A549 (cell line): Measurements from ENCODE around the gene PDXK. TPM values are rescaled to one million over a fixed set of nuclear protein-coding genes. Genes with fewer than 3 reads are reported as not detected.
A peak's percentile ranks its signal among the peaks of the same experiment; 100 is the strongest.

Source experiments
- ATAC-seq, 2 experiments: fragments of 200-7000 bp in 1 of 2; fragments of >200 bp in 1 of 2; cut with Nextera tagmentation in 1 of 2; cut with Tn5 transposase in 1 of 2; 3 replicates each; pipeline versions ENCODE4 v1.8.0 to v1.9.1; 2018 to 2020; ENCODE audit warnings: mild to moderate bottlenecking in 1 of 2, moderate library complexity in 1 of 2
- CTCF ChIA-PET: fragments of 300-600 bp; sonication (Branson Sonifier 250); formaldehyde crosslinking; extraction: SDS; loops from one replicate; lab custom pipeline; 2021; ENCODE audit warnings: antibody characterized with exemption, inconsistent platforms; lab: Yijun Ruan, JAX
- POLR2A ChIA-PET: fragments of 350-600 bp; formaldehyde crosslinking; extraction: SDS; loops from one replicate; lab custom pipeline; 2021; ENCODE audit warnings: antibody characterized with exemption, inconsistent platforms; lab: Yijun Ruan, JAX
- DNase-seq, 2 experiments: peaks; one replicate each; pipeline versions ENCODE4 v3.0.0 to v3.0.0-alpha.2; 2011 to 2016; ENCODE audit warnings: low read depth in 1 of 2, low spot score in 1 of 2
- FAIRE-seq: peaks from 2 replicates; lab custom pipeline; 2011; peaks lifted over from hg19 to GRCh38; lab: Jason Lieb, UNC
- H3K27ac ChIP-seq, 2 experiments: fragments of >200 bp; sonication (Bioruptor Twin); formaldehyde crosslinking; 3 replicates each; pipeline ENCODE4 v1.5.1; 2016 to 2017
- H3K4me1 ChIP-seq: fragments of >200 bp; sonication (Bioruptor Twin); formaldehyde crosslinking; 3 replicates; pipeline ENCODE4 v1.6.1; 2016
- H3K4me2 ChIP-seq: fragments of >200 bp; sonication (Bioruptor Twin); formaldehyde crosslinking; 3 replicates; pipeline ENCODE4 v1.6.1; 2016
- H3K4me3 ChIP-seq: fragments of >200 bp; sonication (Bioruptor Twin); formaldehyde crosslinking; 3 replicates; pipeline ENCODE4 v1.5.1; 2016
- H3K9me3 ChIP-seq: fragments of >200 bp; sonication (Bioruptor Twin); formaldehyde crosslinking; 3 replicates; pipeline ENCODE4 v1.6.1; 2016
- CBX8 ChIP-seq: fragments of 200-600 bp; sonication (generic); IDR thresholded peaks from 2 replicates; pipeline ENCODE4 v1.6.1; 2016
- EHF ChIP-seq: fragments of 250-450 bp; sonication (Bioruptor Pico); IDR thresholded peaks from 2 replicates; pipeline ENCODE4 v1.5.0; 2020; ENCODE audit warnings: mild to moderate bottlenecking
- EHMT2 ChIP-seq: fragments of 200-600 bp; sonication (generic); IDR thresholded peaks from 2 replicates; pipeline ENCODE4 v1.6.1; 2016; ENCODE audit warnings: antibody characterized with exemption, low read depth, mild to moderate bottlenecking, moderate library complexity
- EP300 ChIP-seq, 2 experiments: fragments of >200 bp; sonication (Bioruptor Twin); formaldehyde crosslinking; IDR thresholded peaks; 2 replicates in 1 of 2; 3 replicates in 1 of 2; pipeline ENCODE4 v1.6.1; 2016 to 2017
- ESRRA ChIP-seq: fragments of 150-350 bp; IDR thresholded peaks from 2 replicates; pipeline ENCODE4 v1.6.1; 2014; ENCODE audit warnings: mild to moderate bottlenecking, low read length, borderline replicate concordance
- FOSL2 ChIP-seq, 2 experiments: fragments of 450-650 bp in 1 of 2; fragments of >200 bp in 1 of 2; sonication (Bioruptor Twin) in 1 of 2; formaldehyde crosslinking; IDR thresholded peaks; 2 replicates each; pipeline versions ENCODE4 v1.5.0 to v1.6.1; 2016 to 2020; ENCODE audit warnings: mild to moderate bottlenecking in 1 of 2, moderate library complexity in 1 of 2
- HOXB5 ChIP-seq: fragments of 250-450 bp; sonication (Bioruptor Pico); IDR thresholded peaks from 2 replicates; pipeline ENCODE4 v1.5.0; 2020; ENCODE audit warnings: mild to moderate bottlenecking, moderate library complexity
- JUN ChIP-seq, 2 experiments: fragments of >200 bp; sonication (Bioruptor Twin); formaldehyde crosslinking; IDR thresholded peaks; 2 replicates in 1 of 2; 3 replicates in 1 of 2; pipeline ENCODE4 v1.6.1; 2016 to 2017
- JUNB ChIP-seq: fragments of >200 bp; sonication (Bioruptor Twin); formaldehyde crosslinking; IDR thresholded peaks from 2 replicates; pipeline ENCODE4 v1.6.1; 2016
- KDM1A ChIP-seq: fragments of 200-600 bp; sonication (generic); IDR thresholded peaks from 2 replicates; pipeline ENCODE4 v1.6.1; 2016; ENCODE audit warnings: low read depth, mild to moderate bottlenecking
- MAZ ChIP-seq: fragments of 150-350 bp; IDR thresholded peaks from 2 replicates; pipeline ENCODE4 v1.6.1; 2014; ENCODE audit warnings: antibody characterized with exemption, low read depth, low read length, borderline replicate concordance
- NFE2L2 ChIP-seq: fragments of 150-350 bp; conservative IDR thresholded peaks from 2 replicates; pipeline ENCODE4 v1.6.1; 2014; ENCODE audit warnings: low read length
- NPAS2 ChIP-seq: fragments of 250-450 bp; sonication (Bioruptor Pico); IDR thresholded peaks from 2 replicates; pipeline ENCODE4 v1.8.0; 2022; ENCODE audit warnings: mild to moderate bottlenecking, moderate library complexity, borderline replicate concordance
- NR3C1 ChIP-seq: fragments of >200 bp; sonication (Bioruptor Twin); formaldehyde crosslinking; IDR thresholded peaks from 3 replicates; pipeline ENCODE4 v1.6.1; 2017
- PHF8 ChIP-seq: fragments of 200-600 bp; sonication (generic); IDR thresholded peaks from 2 replicates; pipeline ENCODE4 v1.6.1; 2016; ENCODE audit warnings: low read depth, mild to moderate bottlenecking, antibody characterized with exemption, moderate library complexity, borderline replicate concordance
- POLR2A ChIP-seq: IDR thresholded peaks from 2 replicates; pipeline ENCODE4 v1.6.1; 2012; ENCODE audit warnings: mild to moderate bottlenecking, low read length
- RAD21 ChIP-seq, 2 experiments: fragments of >200 bp in 1 of 2; sonication (Bioruptor Twin) in 1 of 2; formaldehyde crosslinking in 1 of 2; IDR thresholded peaks in 1 of 2; conservative IDR thresholded peaks in 1 of 2; 2 replicates in 1 of 2; 3 replicates in 1 of 2; pipeline ENCODE4 v1.6.1; 2012 to 2018; ENCODE audit warnings: inconsistent platforms in 1 of 2
- RARB ChIP-seq: fragments of 250-450 bp; sonication (Bioruptor Pico); IDR thresholded peaks from 2 replicates; pipeline ENCODE4 v1.8.0; 2021; ENCODE audit warnings: mild to moderate bottlenecking, moderate library complexity
- RFX5 ChIP-seq: fragments of 450-650 bp; IDR thresholded peaks from 2 replicates; pipeline ENCODE4 v1.7.1; 2014; ENCODE audit warnings: antibody characterized with exemption, mild to moderate bottlenecking, moderate library complexity
- RNF2 ChIP-seq: fragments of 200-600 bp; sonication (generic); IDR thresholded peaks from 2 replicates; pipeline ENCODE4 v1.6.1; 2016; ENCODE audit warnings: low read depth, mild to moderate bottlenecking, antibody characterized with exemption, moderate library complexity, borderline replicate concordance
- TP53 ChIP-seq: fragments of 250-450 bp; sonication (Bioruptor Pico); IDR thresholded peaks from 2 replicates; pipeline ENCODE4 v1.5.0; 2021; ENCODE audit warnings: mild to moderate bottlenecking, moderate library complexity
- ZNF302 ChIP-seq: fragments of 250-450 bp; sonication (Bioruptor Pico); IDR thresholded peaks from 2 replicates; pipeline ENCODE4 v1.9.0; 2021; ENCODE audit warnings: inconsistent platforms, mild to moderate bottlenecking, moderate library complexity
- ZSCAN20 ChIP-seq: fragments of 250-450 bp; sonication (Bioruptor Pico); IDR thresholded peaks from 2 replicates; pipeline ENCODE4 v1.8.0; 2022; ENCODE audit warnings: mild to moderate bottlenecking, moderate library complexity
- WGBS: methylation state at CpG from one replicate; pipeline ENCODE4 v1.1.6; 2017; ENCODE audit errors: missing lambda C conversion rate; 5-methylcytosine and 5-hydroxymethylcytosine counted together
- polyA plus RNA-seq, 4 experiments: library from polyadenylated mRNA; depleted of rRNA in 3 of 4; stranded (reverse); fragments of >200 nt; fragmentation: RNase III in 1 of 4; extraction: RNeasy Plus Mini Kit Qiagen cat#74134 plus additional on column Dnase treatment in 1 of 4; gene quantifications; 2 replicates in 3 of 4; 3 replicates in 1 of 4; pipeline ENCODE4 v1.2.3, GENCODE V29; 2011 to 2017
- TF ChIP-seq, protein P1 (sequence below): fragments of 250-450 bp; sonication (Bioruptor Pico); IDR thresholded peaks from 2 replicates; pipeline ENCODE4 v1.5.0; 2021; ENCODE audit warnings: mild to moderate bottlenecking, moderate library complexity, borderline replicate concordance
- TF ChIP-seq, protein P2 (sequence below): fragments of 450-650 bp; IDR thresholded peaks from 2 replicates; pipeline ENCODE4 v1.6.1; 2014; ENCODE audit warnings: antibody characterized with exemption

The PDXK gene
- polyA plus RNA-seq, 2 of the 4 experiments (the other 2 are of a cell fraction): 220 to 292 TPM

- ChIA-PET CTCF (no interaction called here), POLR2A (no interaction called here)
- DNase-seq: no peak
- FAIRE-seq: no peak
- Histone ChIP-seq H3K4me3 (no peak overlapping the region), H3K27ac (peak overlapping the region in 1 of 2 experiments; percentile 62; a peak in 3 of 6 replicates), H3K4me1 (peaks cover 60% of the 10 kb centered on the region), H3K9me3 (no peaks in the 10 kb centered on the region), H3K4me2 (no peak overlapping the region; the same call in 2 of the 3 replicates)
- TF ChIP-seq KDM1A (no peak), NFE2L2 (no peak), POLR2A (no peak), ZSCAN20 (no peak), ZNF302 (CRISPR knock-in tag) (no peak), JUN (IDR thresholded peaks at IDR 0.05) (no peak), TP53 (no peak), FOSL2 (IDR thresholded peaks at IDR 0.05) (no peak), FOSL2 (CRISPR knock-in tag; IDR thresholded peaks at IDR 0.05) (no peak), NPAS2 (no peak), RAD21 (conservative IDR thresholded peaks at IDR 0.05 in 1 of 2, IDR thresholded peaks at IDR 0.05 in 1 of 2) (no peak), MAZ (no peak), EHMT2 (no peak), ESRRA (no peak), EHF (CRISPR knock-in tag) (no peak)
- TF ChIP-seq, protein P1, sequence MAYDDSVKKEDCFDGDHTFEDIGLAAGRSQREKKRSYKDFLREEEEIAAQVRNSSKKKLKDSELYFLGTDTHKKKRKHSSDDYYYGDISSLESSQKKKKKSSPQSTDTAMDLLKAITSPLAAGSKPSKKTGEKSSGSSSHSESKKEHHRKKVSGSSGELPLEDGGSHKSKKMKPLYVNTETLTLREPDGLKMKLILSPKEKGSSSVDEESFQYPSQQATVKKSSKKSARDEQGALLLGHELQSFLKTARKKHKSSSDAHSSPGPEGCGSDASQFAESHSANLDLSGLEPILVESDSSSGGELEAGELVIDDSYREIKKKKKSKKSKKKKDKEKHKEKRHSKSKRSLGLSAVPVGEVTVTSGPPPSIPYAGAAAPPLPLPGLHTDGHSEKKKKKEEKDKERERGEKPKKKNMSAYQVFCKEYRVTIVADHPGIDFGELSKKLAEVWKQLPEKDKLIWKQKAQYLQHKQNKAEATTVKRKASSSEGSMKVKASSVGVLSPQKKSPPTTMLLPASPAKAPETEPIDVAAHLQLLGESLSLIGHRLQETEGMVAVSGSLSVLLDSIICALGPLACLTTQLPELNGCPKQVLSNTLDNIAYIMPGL (CRISPR knock-in tag): no peak
- TF ChIP-seq, protein P2, sequence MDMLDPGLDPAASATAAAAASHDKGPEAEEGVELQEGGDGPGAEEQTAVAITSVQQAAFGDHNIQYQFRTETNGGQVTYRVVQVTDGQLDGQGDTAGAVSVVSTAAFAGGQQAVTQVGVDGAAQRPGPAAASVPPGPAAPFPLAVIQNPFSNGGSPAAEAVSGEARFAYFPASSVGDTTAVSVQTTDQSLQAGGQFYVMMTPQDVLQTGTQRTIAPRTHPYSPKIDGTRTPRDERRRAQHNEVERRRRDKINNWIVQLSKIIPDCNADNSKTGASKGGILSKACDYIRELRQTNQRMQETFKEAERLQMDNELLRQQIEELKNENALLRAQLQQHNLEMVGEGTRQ: no peak
- 83% methylated on average over 3 of the region's 8 CpGs for whole genome bisulfite sequencing
- ATAC-seq: no peak
These were observed 25.0 kb downstream of the PDXK start for GRCh38 chr21:43743947-43744346.

- FAIRE-seq (no peak), DNase-seq (no peak), ATAC-seq (no peak)
- Histone ChIP-seq H3K4me2 (no peak overlapping the region), H3K4me1 (peaks cover 58% of the 10 kb centered on the region), H3K9me3 (no peaks in the 10 kb centered on the region), H3K27ac (no peak overlapping the region), H3K4me3 (no peak overlapping the region)
- TF ChIP-seq TP53 (no peak), HOXB5 (no peak), RARB (CRISPR knock-in tag) (no peak), RAD21 (conservative IDR thresholded peaks at IDR 0.05 in 1 of 2, IDR thresholded peaks at IDR 0.05 in 1 of 2) (no peak), NR3C1 (no peak)
- CTCF ChIA-PET: interaction anchor here (0.6 to 0.7 kb wide), 2 partner anchors 29 to 265 kb away, joined by 3 to 6 read pairs; no protein-coding TSS in a partner anchor
- POLR2A ChIA-PET: no interaction called here
- 93% methylated on average over 18 of the region's 18 CpGs for WGBS
These were observed 25.8 kb downstream of the PDXK start for GRCh38 chr21:43744725-43745124.

DNA sequence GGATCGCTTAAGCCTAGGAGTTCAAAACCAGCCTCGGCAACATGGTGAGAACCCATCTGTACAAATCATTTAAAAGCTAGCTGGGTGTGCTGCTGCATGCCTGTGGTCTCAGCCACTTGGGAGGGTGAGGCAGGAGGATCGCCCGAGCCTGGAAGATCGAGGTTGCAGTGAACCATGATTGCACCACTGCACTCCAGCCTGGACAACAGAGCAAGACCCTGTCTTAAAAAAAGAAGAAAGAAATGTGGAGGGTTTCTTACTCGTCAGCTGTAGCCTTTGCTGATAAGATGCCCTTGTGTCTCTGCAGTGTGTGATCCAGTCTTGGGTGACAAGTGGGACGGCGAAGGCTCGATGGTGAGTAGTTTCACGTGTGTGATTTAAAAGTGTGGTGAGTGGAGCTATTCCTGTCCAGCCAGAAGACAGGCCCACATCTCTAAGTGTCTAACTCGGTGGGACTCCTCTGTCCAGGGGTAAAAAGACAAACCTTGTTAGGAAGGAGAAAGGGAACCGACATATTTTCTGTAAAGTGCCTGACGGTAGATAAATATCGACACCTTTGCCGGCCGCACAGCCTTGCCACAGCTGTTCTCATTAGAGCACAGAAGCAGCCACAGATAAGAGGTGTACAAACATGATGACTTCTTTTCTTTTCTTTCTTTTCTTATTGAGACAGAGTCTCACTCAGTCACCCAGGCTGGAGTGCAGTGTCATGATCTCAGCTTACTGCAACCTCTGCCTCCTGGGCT lies 27.0 kb downstream of the PDXK start:
- 96% methylated on average over 16 of the region's 16 CpGs for WGBS
- no peak overlapping the region for H3K4me3 ChIP-seq
- no peak for ATAC-seq
- ChIA-PET POLR2A (no interaction called here), CTCF (interaction anchor here (0.7 kb wide), 1 partner anchor 18 kb away, joined by 3 read pairs; no protein-coding TSS in a partner anchor)
- peaks cover 47% of the 10 kb centered on the region for H3K4me1 ChIP-seq
- FAIRE-seq: no peak
- TF ChIP-seq ZSCAN20: no peak
- no peak for TF ChIP-seq PHF8
- TF ChIP-seq RFX5: no peak
- TF ChIP-seq EHF (CRISPR knock-in tag): no peak
- no peak for TF ChIP-seq MAZ
- no peak for TF ChIP-seq KDM1A
- TF ChIP-seq JUNB: no peak
- no peak for TF ChIP-seq EP300 (IDR thresholded peaks at IDR 0.05)
- no peak for TF ChIP-seq TP53
- TF ChIP-seq RNF2: no peak
- no peak for TF ChIP-seq POLR2A
- TF ChIP-seq ESRRA: no peak
- TF ChIP-seq CBX8: no peak
- TF ChIP-seq, protein P1 (CRISPR knock-in tag): no peak
- no peak overlapping the region for H3K4me2 ChIP-seq
- H3K9me3 ChIP-seq: no peaks in the 10 kb centered on the region
- DNase-seq: no peak
- 0 out of 6 replicates have a peak overlapping the region, but pooled peaks of 1 of the 2 experiments have one; percentile 29 for H3K27ac ChIP-seq
